Liver (tissue), 9 donors: ENCODE measurements around the gene DPP6. TPM values are rescaled to one million over a fixed set of nuclear protein-coding genes. Genes with fewer than 3 reads are reported as not detected.

Source experiments
- DNase-seq: peaks from one replicate; pipeline ENCODE4 v3.0.0-alpha.2; 2017; ENCODE audit warnings: low spot score
- H3K27ac ChIP-seq, 2 donors: one replicate each; pipeline ENCODE4 v1.7.0; 2013; ENCODE audit warnings: inconsistent platforms in 2 of 2, low read length in 2 of 2, control low read depth in 1 of 2, low read depth in 1 of 2, mild to moderate bottlenecking in 1 of 2
- H3K27me3 ChIP-seq, 4 donors: one replicate each; pipeline versions ENCODE4 v1.6.1 to v1.7.0; 2013; ENCODE audit warnings: low read length in 3 of 4, inconsistent platforms in 1 of 4, mild to moderate bottlenecking in 1 of 4, moderate library complexity in 1 of 4; ENCODE audit not compliant: control insufficient read depth in 4 of 4, insufficient read depth in 4 of 4
- H3K36me3 ChIP-seq, 4 donors: one replicate each; pipeline versions ENCODE4 v1.6.1 to v1.7.0; 2013; ENCODE audit warnings: low read length in 3 of 4, mild to moderate bottlenecking in 3 of 4, low read depth in 1 of 4, moderate library complexity in 1 of 4; ENCODE audit not compliant: control insufficient read depth in 4 of 4, insufficient read depth in 3 of 4
- H3K4me1 ChIP-seq, 4 donors: one replicate each; pipeline versions ENCODE4 v1.6.1 to v1.7.0; 2013; ENCODE audit warnings: low read length in 3 of 4, mild to moderate bottlenecking in 3 of 4, moderate library complexity in 1 of 4; ENCODE audit not compliant: control insufficient read depth in 4 of 4, insufficient read depth in 4 of 4
- H3K4me3 ChIP-seq, 3 donors: one replicate each; pipeline versions ENCODE4 v1.6.1 to v1.7.0; 2013; ENCODE audit warnings: low read length in 3 of 3, control low read depth in 1 of 3, low read depth in 1 of 3, mild to moderate bottlenecking in 1 of 3
- H3K9ac ChIP-seq, 2 donors: one replicate each; pipeline ENCODE4 v1.7.0; 2013; ENCODE audit warnings: low read length in 2 of 2, mild to moderate bottlenecking in 2 of 2, moderate library complexity in 2 of 2, control low read depth in 1 of 2, low read depth in 1 of 2
- H3K9me3 ChIP-seq, 4 donors: one replicate each; pipeline versions ENCODE4 v1.6.1 to v1.7.0; 2013; ENCODE audit warnings: low read length in 3 of 4; ENCODE audit not compliant: control insufficient read depth in 4 of 4
- EGR1 ChIP-seq, 2 donors: IDR thresholded peaks; 2 replicates each; pipeline ENCODE4 v1.6.1; 2016 to 2018; ENCODE audit warnings: antibody characterized with exemption in 2 of 2, low read depth in 2 of 2
- FOXA1 ChIP-seq: IDR thresholded peaks from 2 replicates; pipeline ENCODE4 v1.6.1; 2016; ENCODE audit warnings: antibody characterized with exemption
- FOXA2 ChIP-seq: IDR thresholded peaks from 2 replicates; pipeline ENCODE4 v1.6.1; 2016; ENCODE audit warnings: antibody characterized with exemption
- GABPA ChIP-seq, 2 donors: IDR thresholded peaks in 1 of 2; conservative IDR thresholded peaks in 1 of 2; 2 replicates each; pipeline ENCODE4 v1.6.1; 2016; ENCODE audit warnings: antibody characterized with exemption in 2 of 2, mild to moderate bottlenecking in 1 of 2, moderate library complexity in 1 of 2
- HNF4A ChIP-seq, 2 donors: conservative IDR thresholded peaks; 2 replicates each; pipeline ENCODE4 v1.6.1; 2016; ENCODE audit warnings: antibody characterized with exemption in 2 of 2, mild to moderate bottlenecking in 2 of 2
- HNF4G ChIP-seq: IDR thresholded peaks from 2 replicates; pipeline ENCODE4 v1.6.1; 2016; ENCODE audit warnings: antibody characterized with exemption
- JUND ChIP-seq, 2 donors: IDR thresholded peaks; 2 replicates each; pipeline ENCODE4 v1.6.1; 2016; ENCODE audit warnings: antibody characterized with exemption in 2 of 2
- NR2F2 ChIP-seq: IDR thresholded peaks from 2 replicates; pipeline ENCODE4 v1.6.1; 2016; ENCODE audit warnings: antibody characterized with exemption
- RAD21 ChIP-seq, 2 donors: IDR thresholded peaks; 2 replicates each; pipeline ENCODE4 v1.6.1; 2016; ENCODE audit warnings: antibody characterized with exemption in 2 of 2, mild to moderate bottlenecking in 2 of 2
- RXRA ChIP-seq, 2 donors: IDR thresholded peaks; 2 replicates each; pipeline ENCODE4 v1.6.1; 2017 to 2018; ENCODE audit warnings: antibody characterized with exemption in 2 of 2, mild to moderate bottlenecking in 1 of 2
- SP1 ChIP-seq: IDR thresholded peaks from 2 replicates; pipeline ENCODE4 v1.6.1; 2018; ENCODE audit warnings: antibody characterized with exemption, mild to moderate bottlenecking
- TAF1 ChIP-seq: conservative IDR thresholded peaks from 2 replicates; pipeline ENCODE4 v1.6.1; 2016; ENCODE audit warnings: antibody characterized with exemption, mild to moderate bottlenecking
- YY1 ChIP-seq: IDR thresholded peaks from 2 replicates; pipeline ENCODE4 v1.6.1; 2016; ENCODE audit warnings: antibody characterized with exemption, mild to moderate bottlenecking
- WGBS: extraction: QIAGEN DNeasy Blood & Tissue Kit; methylation state at CpG from one replicate; pipeline ENCODE4 v1.1.7; 2013; 5-methylcytosine and 5-hydroxymethylcytosine counted together
- polyA plus RNA-seq, 2 donors: library from polyadenylated mRNA; stranded (reverse) in 1 of 2; unstranded in 1 of 2; fragments of 200-250 nt in 1 of 2; fragments of >200 nt in 1 of 2; fragmentation: Nextera tagmentation in 1 of 2; extraction: Ambion mirVana in 1 of 2; gene quantifications; one replicate each; pipeline versions ENCODE4 v1.2.1 to v1.2.3, GENCODE V29; 2013 to 2015
- total RNA-seq, 2 donors: library from RNA; depleted of rRNA; stranded (reverse); fragments of >200 nt; gene quantifications; one replicate each; pipeline ENCODE4 v1.2.3, GENCODE V29; 2014
- TF ChIP-seq, protein P1 (sequence below): IDR thresholded peaks from 2 replicates; pipeline ENCODE4 v1.6.1; 2016; ENCODE audit warnings: antibody characterized with exemption, mild to moderate bottlenecking
- TF ChIP-seq, protein P2 (sequence below): IDR thresholded peaks from 2 replicates; pipeline ENCODE4 v1.6.1; 2016; ENCODE audit warnings: antibody characterized with exemption
- TF ChIP-seq, protein P3 (sequence below): fragments of 150-350 bp; IDR thresholded peaks from 2 replicates; pipeline ENCODE4 v1.5.1; 2017; ENCODE audit warnings: improper control_type of control experiment, low read depth, low read length; ENCODE audit not compliant: missing input control
- TF ChIP-seq, protein P4 (sequence below): IDR thresholded peaks from 2 replicates; pipeline ENCODE4 v1.6.1; 2016; ENCODE audit warnings: antibody characterized with exemption
- TF ChIP-seq, protein P5 (sequence below): IDR thresholded peaks from 2 replicates; pipeline ENCODE4 v1.6.1; 2016; ENCODE audit warnings: antibody characterized with exemption
- donor health status: healthy.
- donor health status: healthy.
- donor health status: healthy.
- donor health status: healthy.
- donor health status: healthy.

Gene DPP6
- total and polyA plus RNA-seq, 4 donors, result 0.01 TPM; not detected in 3

DNA sequence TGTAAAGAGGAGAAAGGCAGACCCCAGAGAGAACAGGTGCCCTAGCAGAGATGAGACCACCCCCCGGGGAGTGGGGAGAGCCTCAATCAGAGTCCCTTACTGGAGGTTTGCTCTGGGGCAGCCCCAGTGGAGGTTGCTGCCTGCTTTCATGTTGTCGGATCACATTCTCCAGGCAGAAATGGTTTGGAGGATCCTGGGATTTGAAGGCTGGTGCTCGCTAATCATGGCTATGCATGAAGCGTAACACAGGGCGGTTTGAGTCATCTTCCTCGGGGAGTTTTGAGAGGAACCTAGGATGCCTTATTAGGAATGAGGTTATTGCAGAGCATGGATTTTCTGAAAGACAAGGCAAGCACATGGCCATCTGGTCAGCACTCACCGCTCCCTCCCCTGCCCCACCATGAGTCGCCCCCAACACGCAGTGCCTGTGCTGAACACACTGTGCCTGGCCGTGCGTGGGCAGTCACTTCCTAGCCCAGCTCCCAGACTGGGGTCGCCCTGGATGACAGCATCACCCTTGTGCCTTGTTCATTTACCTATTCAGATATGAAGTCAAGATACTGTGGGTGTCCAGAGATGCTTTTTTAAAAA, 319.9 kb downstream of the DPP6 start:
- DNase-seq, result no peak

More for the DNA sequence above, 319.9 kb downstream of the DPP6 start:
- Histone ChIP-seq H3K27me3 (no peaks in the 10 kb centered on the region), H3K4me3 (no peak overlapping the region), H3K9ac (no peak overlapping the region), H3K4me1 (peaks cover 0 to 3% (median 1%) of the 10 kb centered on the region in 4 donors), H3K9me3 (no peaks in the 10 kb centered on the region), H3K36me3 (no peaks in the 10 kb centered on the region), H3K27ac (no peak overlapping the region)
- WGBS, result 78% methylated on average over 12 of the region's 12 CpGs
- TF ChIP-seq, protein P1, sequence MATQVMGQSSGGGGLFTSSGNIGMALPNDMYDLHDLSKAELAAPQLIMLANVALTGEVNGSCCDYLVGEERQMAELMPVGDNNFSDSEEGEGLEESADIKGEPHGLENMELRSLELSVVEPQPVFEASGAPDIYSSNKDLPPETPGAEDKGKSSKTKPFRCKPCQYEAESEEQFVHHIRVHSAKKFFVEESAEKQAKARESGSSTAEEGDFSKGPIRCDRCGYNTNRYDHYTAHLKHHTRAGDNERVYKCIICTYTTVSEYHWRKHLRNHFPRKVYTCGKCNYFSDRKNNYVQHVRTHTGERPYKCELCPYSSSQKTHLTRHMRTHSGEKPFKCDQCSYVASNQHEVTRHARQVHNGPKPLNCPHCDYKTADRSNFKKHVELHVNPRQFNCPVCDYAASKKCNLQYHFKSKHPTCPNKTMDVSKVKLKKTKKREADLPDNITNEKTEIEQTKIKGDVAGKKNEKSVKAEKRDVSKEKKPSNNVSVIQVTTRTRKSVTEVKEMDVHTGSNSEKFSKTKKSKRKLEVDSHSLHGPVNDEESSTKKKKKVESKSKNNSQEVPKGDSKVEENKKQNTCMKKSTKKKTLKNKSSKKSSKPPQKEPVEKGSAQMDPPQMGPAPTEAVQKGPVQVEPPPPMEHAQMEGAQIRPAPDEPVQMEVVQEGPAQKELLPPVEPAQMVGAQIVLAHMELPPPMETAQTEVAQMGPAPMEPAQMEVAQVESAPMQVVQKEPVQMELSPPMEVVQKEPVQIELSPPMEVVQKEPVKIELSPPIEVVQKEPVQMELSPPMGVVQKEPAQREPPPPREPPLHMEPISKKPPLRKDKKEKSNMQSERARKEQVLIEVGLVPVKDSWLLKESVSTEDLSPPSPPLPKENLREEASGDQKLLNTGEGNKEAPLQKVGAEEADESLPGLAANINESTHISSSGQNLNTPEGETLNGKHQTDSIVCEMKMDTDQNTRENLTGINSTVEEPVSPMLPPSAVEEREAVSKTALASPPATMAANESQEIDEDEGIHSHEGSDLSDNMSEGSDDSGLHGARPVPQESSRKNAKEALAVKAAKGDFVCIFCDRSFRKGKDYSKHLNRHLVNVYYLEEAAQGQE, result no peak
- TF ChIP-seq EGR1 (IDR thresholded peaks at IDR 0.05; ENCODE audit: low read depth in 2 of 2) (no peak), SP1 (no peak), FOXA2 (no peak), HNF4A (conservative IDR thresholded peaks at IDR 0.05) (no peak), GABPA (IDR thresholded peaks at IDR 0.05 in 1 of 2, conservative IDR thresholded peaks at IDR 0.05 in 1 of 2) (no peak), HNF4G (no peak), NR2F2 (no peak), JUND (IDR thresholded peaks at IDR 0.05) (no peak), FOXA1 (no peak), RAD21 (IDR thresholded peaks at IDR 0.05) (no peak), YY1 (no peak), RXRA (IDR thresholded peaks at IDR 0.05) (no peak), TAF1 (no peak)
- TF ChIP-seq, protein P2, sequence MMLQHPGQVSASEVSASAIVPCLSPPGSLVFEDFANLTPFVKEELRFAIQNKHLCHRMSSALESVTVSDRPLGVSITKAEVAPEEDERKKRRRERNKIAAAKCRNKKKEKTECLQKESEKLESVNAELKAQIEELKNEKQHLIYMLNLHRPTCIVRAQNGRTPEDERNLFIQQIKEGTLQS, result no peak
- TF ChIP-seq, protein P3, sequence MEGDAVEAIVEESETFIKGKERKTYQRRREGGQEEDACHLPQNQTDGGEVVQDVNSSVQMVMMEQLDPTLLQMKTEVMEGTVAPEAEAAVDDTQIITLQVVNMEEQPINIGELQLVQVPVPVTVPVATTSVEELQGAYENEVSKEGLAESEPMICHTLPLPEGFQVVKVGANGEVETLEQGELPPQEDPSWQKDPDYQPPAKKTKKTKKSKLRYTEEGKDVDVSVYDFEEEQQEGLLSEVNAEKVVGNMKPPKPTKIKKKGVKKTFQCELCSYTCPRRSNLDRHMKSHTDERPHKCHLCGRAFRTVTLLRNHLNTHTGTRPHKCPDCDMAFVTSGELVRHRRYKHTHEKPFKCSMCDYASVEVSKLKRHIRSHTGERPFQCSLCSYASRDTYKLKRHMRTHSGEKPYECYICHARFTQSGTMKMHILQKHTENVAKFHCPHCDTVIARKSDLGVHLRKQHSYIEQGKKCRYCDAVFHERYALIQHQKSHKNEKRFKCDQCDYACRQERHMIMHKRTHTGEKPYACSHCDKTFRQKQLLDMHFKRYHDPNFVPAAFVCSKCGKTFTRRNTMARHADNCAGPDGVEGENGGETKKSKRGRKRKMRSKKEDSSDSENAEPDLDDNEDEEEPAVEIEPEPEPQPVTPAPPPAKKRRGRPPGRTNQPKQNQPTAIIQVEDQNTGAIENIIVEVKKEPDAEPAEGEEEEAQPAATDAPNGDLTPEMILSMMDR, result no peak
- TF ChIP-seq, protein P4, sequence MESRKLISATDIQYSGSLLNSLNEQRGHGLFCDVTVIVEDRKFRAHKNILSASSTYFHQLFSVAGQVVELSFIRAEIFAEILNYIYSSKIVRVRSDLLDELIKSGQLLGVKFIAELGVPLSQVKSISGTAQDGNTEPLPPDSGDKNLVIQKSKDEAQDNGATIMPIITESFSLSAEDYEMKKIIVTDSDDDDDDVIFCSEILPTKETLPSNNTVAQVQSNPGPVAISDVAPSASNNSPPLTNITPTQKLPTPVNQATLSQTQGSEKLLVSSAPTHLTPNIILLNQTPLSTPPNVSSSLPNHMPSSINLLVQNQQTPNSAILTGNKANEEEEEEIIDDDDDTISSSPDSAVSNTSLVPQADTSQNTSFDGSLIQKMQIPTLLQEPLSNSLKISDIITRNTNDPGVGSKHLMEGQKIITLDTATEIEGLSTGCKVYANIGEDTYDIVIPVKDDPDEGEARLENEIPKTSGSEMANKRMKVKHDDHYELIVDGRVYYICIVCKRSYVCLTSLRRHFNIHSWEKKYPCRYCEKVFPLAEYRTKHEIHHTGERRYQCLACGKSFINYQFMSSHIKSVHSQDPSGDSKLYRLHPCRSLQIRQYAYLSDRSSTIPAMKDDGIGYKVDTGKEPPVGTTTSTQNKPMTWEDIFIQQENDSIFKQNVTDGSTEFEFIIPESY, result no peak
- TF ChIP-seq, protein P5, sequence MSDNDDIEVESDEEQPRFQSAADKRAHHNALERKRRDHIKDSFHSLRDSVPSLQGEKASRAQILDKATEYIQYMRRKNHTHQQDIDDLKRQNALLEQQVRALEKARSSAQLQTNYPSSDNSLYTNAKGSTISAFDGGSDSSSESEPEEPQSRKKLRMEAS, result no peak
